ENCODE results near the gene CXCL14. TPM values are rescaled to one million over a fixed set of nuclear protein-coding genes. Genes with fewer than 3 reads are reported as not detected.

Gene CXCL14
- total RNA-seq, 1 donor from 2014 or later: 0.26 TPM

GRCh38 chr5:135582099-135582781 is 3.4 kb upstream of the CXCL14 start:
- peaks cover 27% of the 10 kb centered on the region for H3K27me3 ChIP-seq (ENCODE audit: control insufficient read depth, insufficient read depth, low read length)
- no peak for FAIRE-seq
- no peak overlapping the region for H3K4me3 ChIP-seq (ENCODE audit: low read depth, low read length)
- no peak for DNase-seq (ENCODE audit: low read depth)
- no peaks in the 10 kb centered on the region for H3K36me3 ChIP-seq (ENCODE audit: control insufficient read depth, insufficient read depth, low read length)
- TF ChIP-seq CTCF (IDR thresholded peaks at IDR 0.05; ENCODE audit: insufficient read depth, low read length, severe bottlenecking): no peak

DNA sequence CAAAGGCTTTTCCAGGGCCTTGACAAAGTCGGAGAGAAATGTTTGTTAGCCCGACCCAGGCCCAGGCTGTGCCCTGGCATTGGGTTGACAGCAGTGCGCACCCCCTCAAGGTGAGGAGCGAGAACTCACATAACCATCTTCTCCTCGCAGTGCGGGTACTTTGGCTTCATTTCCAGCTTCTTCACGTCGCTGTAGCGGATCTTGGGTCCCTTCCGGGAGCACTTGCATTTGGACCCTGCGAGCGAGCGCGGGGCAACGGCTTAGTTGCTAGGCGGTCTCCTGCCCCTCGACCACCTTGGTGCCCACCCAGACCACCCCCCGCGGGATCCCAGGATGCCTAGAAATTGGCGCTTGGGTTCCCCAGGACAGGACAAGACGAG is 496 bp downstream of the CXCL14 start:
- DNase-seq (ENCODE audit: low read depth) (no peak), FAIRE-seq (no peak)
- Histone ChIP-seq H3K27me3 (ENCODE audit: control insufficient read depth, insufficient read depth, low read length) (peaks cover 21% of the 10 kb centered on the region), H3K4me3 (ENCODE audit: low read depth, low read length) (peak overlapping the region; percentile 39), H3K36me3 (ENCODE audit: control insufficient read depth, insufficient read depth, low read length) (no peaks in the 10 kb centered on the region)
- TF ChIP-seq CTCF (IDR thresholded peaks at IDR 0.05; ENCODE audit: insufficient read depth, low read length, severe bottlenecking): no peak

- FAIRE-seq (no peak), DNase-seq (ENCODE audit: low read depth) (no peak)
- H3K27me3 ChIP-seq (ENCODE audit: control insufficient read depth, insufficient read depth, low read length): peaks cover 17% of the 10 kb centered on the region
- no peak overlapping the region for H3K4me3 ChIP-seq (ENCODE audit: low read depth, low read length)
- H3K36me3 ChIP-seq (ENCODE audit: control insufficient read depth, insufficient read depth, low read length): no peaks in the 10 kb centered on the region
- TF ChIP-seq CTCF (IDR thresholded peaks at IDR 0.05; ENCODE audit: insufficient read depth, low read length, severe bottlenecking): no peak
These were observed 1.4 kb downstream of the CXCL14 start for GRCh38 chr5:135577421-135577820.

- peaks cover 14% of the 10 kb centered on the region for H3K27me3 ChIP-seq (ENCODE audit: control insufficient read depth, insufficient read depth, low read length)
- no peak overlapping the region for H3K4me3 ChIP-seq (ENCODE audit: low read depth, low read length)
- FAIRE-seq (no peak), DNase-seq (ENCODE audit: low read depth) (peak; percentile 9)
- H3K36me3 ChIP-seq (ENCODE audit: control insufficient read depth, insufficient read depth, low read length): no peaks in the 10 kb centered on the region
- no peak for TF ChIP-seq CTCF (IDR thresholded peaks at IDR 0.05; ENCODE audit: insufficient read depth, low read length, severe bottlenecking)
These were observed 2.7 kb downstream of the CXCL14 start for GRCh38 chr5:135576075-135576599.

- TF ChIP-seq CTCF (IDR thresholded peaks at IDR 0.05; ENCODE audit: insufficient read depth, low read length, severe bottlenecking): no peak
- H3K4me3 ChIP-seq (ENCODE audit: low read depth, low read length): no peak overlapping the region
- no peaks in the 10 kb centered on the region for H3K36me3 ChIP-seq (ENCODE audit: control insufficient read depth, insufficient read depth, low read length)
- peak; percentile 44 for DNase-seq (ENCODE audit: low read depth)
- peaks cover 11% of the 10 kb centered on the region for H3K27me3 ChIP-seq (ENCODE audit: control insufficient read depth, insufficient read depth, low read length)
- FAIRE-seq: no peak
These were observed 4.3 kb downstream of the CXCL14 start for GRCh38 chr5:135574493-135574892.

- DNase-seq (ENCODE audit: low read depth) (no peak), FAIRE-seq (peak; percentile 58)
- no peaks in the 10 kb centered on the region for H3K27me3 ChIP-seq (ENCODE audit: control insufficient read depth, insufficient read depth, low read length)
These were observed 6.9 kb downstream of the CXCL14 start for GRCh38 chr5:135571902-135572301.

More at GRCh38 chr5:135571902-135572301, 6.9 kb downstream of the CXCL14 start:
- no peak for TF ChIP-seq CTCF (IDR thresholded peaks at IDR 0.05; ENCODE audit: insufficient read depth, low read length, severe bottlenecking)
- Histone ChIP-seq H3K36me3 (ENCODE audit: control insufficient read depth, insufficient read depth, low read length) (no peaks in the 10 kb centered on the region), H3K4me3 (ENCODE audit: low read depth, low read length) (no peak overlapping the region)

Measured in bronchial epithelial cell (primary cell).